HG03108 (cell line): ENCODE data around the gene CFAP57.
"Not testable (repeated sequence)": the region's sequence is repeated elsewhere in the genome, so short reads cannot be mapped to it uniquely, and the experiment has no call there.

ENCODE experiments used
- ATAC-seq: cut with Tn5 transposase; IDR thresholded peaks from one replicate; pipeline ENCODE4 v1.9.1; 2021; ENCODE audit warnings: moderate library complexity; ENCODE audit not compliant: unreplicated experiment

The CFAP57 gene

GRCh38 chr1:43171876-43172526 is at the start of gene CFAP57, which contains the start of gene EBNA1BP2:
CFAP57 (plus strand) TSS chr1:43172330; CDS start chr1:43172754, 424 bp downstream.
EBNA1BP2 (minus strand) TSS chr1:43172290; CDS start chr1:43172118, 172 bp downstream.
- peak; percentile 90 for ATAC-seq

- ATAC-seq: no peak
Measured at GRCh38 chr1:43123031-43123430, 49.1 kb upstream of the CFAP57 start.

- no peak for ATAC-seq
Measured at GRCh38 chr1:43128816-43129215, 43.3 kb upstream of the CFAP57 start.

- ATAC-seq: no peak
Measured at GRCh38 chr1:43129426-43129825, 42.7 kb upstream of the CFAP57 start.

- no peak for ATAC-seq
Measured at GRCh38 chr1:43134068-43134467, 38.1 kb upstream of the CFAP57 start.

GRCh38 chr1:43134640-43135039 is 37.5 kb upstream of the CFAP57 start:
- ATAC-seq: no peak

- no peak for ATAC-seq
Measured at GRCh38 chr1:43135857-43136781, 36.0 kb upstream of the CFAP57 start.

- no peak for ATAC-seq
Measured at GRCh38 chr1:43137445-43138052, 34.6 kb upstream of the CFAP57 start.

GRCh38 chr1:43139295-43139694 is 32.8 kb upstream of the CFAP57 start:
- not testable (repeated sequence) for ATAC-seq

- ATAC-seq: no peak
Measured at GRCh38 chr1:43140010-43140409, 32.1 kb upstream of the CFAP57 start.

- no peak for ATAC-seq
Measured at GRCh38 chr1:43140583-43140982, 31.5 kb upstream of the CFAP57 start.

GRCh38 chr1:43143441-43143888 is 28.7 kb upstream of the CFAP57 start:
- ATAC-seq: no peak

GRCh38 chr1:43144237-43144636 is 27.9 kb upstream of the CFAP57 start:
- ATAC-seq: no peak

GRCh38 chr1:43147625-43148327 is 24.4 kb upstream of the CFAP57 start:
- ATAC-seq: no peak

GRCh38 chr1:43149889-43150288 is 22.2 kb upstream of the CFAP57 start:
- no peak for ATAC-seq

GRCh38 chr1:43152866-43153265 is 19.3 kb upstream of the CFAP57 start:
- no peak for ATAC-seq

GRCh38 chr1:43153443-43153842 is 18.7 kb upstream of the CFAP57 start:
- no peak for ATAC-seq

GRCh38 chr1:43156026-43156425 is 16.1 kb upstream of the CFAP57 start:
- no peak for ATAC-seq

- no peak for ATAC-seq
Measured at GRCh38 chr1:43165162-43165561, 7.0 kb upstream of the CFAP57 start.

- ATAC-seq: no peak
Measured at GRCh38 chr1:43165765-43166164, 6.4 kb upstream of the CFAP57 start.

GRCh38 chr1:43171312-43171875 is 736 bp upstream of the CFAP57 start:
- ATAC-seq: no peak
